ENCODE measurements around the gene FNDC3B.

GRCh38 chr3:172190980-172191379, 151.6 kb downstream of the FNDC3B start:
- TF ChIP-seq CTCF (IDR thresholded peaks at IDR 0.05; ENCODE audit: insufficient read depth, low read length, poor library complexity, severe bottlenecking) (no peak), EZH2phosphoT487 (conservative IDR thresholded peaks at IDR 0.05; ENCODE audit: low read length) (no peak)

Data from SU-DHL-6 (cell line).